ENCODE measurements around the gene HDAC4. TPM values are rescaled to one million over a fixed set of nuclear protein-coding genes. Genes with fewer than 3 reads are reported as not detected.

The HDAC4 gene
- total RNA-seq, 4 donors from 2014 or later, result 68.0 to 123 (median 86.5) TPM

- no peaks in the 10 kb centered on the region for H3K27me3 ChIP-seq
- no peak overlapping the region for H3K4me3 ChIP-seq
- TF ChIP-seq POLR2A (IDR thresholded peaks at IDR 0.05), result no peak
- no peak for TF ChIP-seq CTCF (IDR thresholded peaks at IDR 0.05)
- no peak for TF ChIP-seq EP300 (IDR thresholded peaks at IDR 0.05)
- H3K9me3 ChIP-seq, result peaks cover 0 to 17% (median 2%) of the 10 kb centered on the region in 4 donors
- 79 to 85% methylated on average over 8 of the region's 8 CpGs for WGBS, 2 donors
- no peak overlapping the region for H3K27ac ChIP-seq
- DNase-seq (ENCODE audit: low spot score in 2 of 2), result no peak
- H3K36me3 ChIP-seq, result peaks cover 0 to 95% (median 3%) of the 10 kb centered on the region in 3 donors
- H3K4me1 ChIP-seq, result no peaks in the 10 kb centered on the region
These were observed 342.1 kb downstream of the HDAC4 start for GRCh38 chr2:239058766-239059165.

- TF ChIP-seq POLR2A (IDR thresholded peaks at IDR 0.05), result no peak
- TF ChIP-seq EP300 (IDR thresholded peaks at IDR 0.05), result no peak
- TF ChIP-seq CTCF (IDR thresholded peaks at IDR 0.05), result no peak
- no peak overlapping the region for H3K4me3 ChIP-seq
- no peak for DNase-seq (ENCODE audit: low spot score in 2 of 2)
- H3K27ac ChIP-seq, result no peak overlapping the region
- peaks cover 0 to 96% (median 7%) of the 10 kb centered on the region in 3 donors for H3K36me3 ChIP-seq
- WGBS, 2 donors, result 65 to 67% methylated on average over 2 of the region's 2 CpGs
- H3K4me1 ChIP-seq, result no peaks in the 10 kb centered on the region
- no peaks in the 10 kb centered on the region for H3K27me3 ChIP-seq
- H3K9me3 ChIP-seq, result peaks cover 0 to 17% (median 2%) of the 10 kb centered on the region in 4 donors
These were observed 343.3 kb downstream of the HDAC4 start for GRCh38 chr2:239057533-239057932.

GRCh38 chr2:239056611-239057010 lies 344.2 kb downstream of the HDAC4 start:
- H3K27me3 ChIP-seq, result no peaks in the 10 kb centered on the region
- 95 to 96% methylated on average over 10 of the region's 10 CpGs for WGBS, 2 donors
- peaks cover 0 to 17% (median 2%) of the 10 kb centered on the region in 4 donors for H3K9me3 ChIP-seq
- no peaks in the 10 kb centered on the region for H3K4me1 ChIP-seq
- peaks cover 0 to 99% (median 7%) of the 10 kb centered on the region in 3 donors for H3K36me3 ChIP-seq
- H3K4me3 ChIP-seq, result no peak overlapping the region
- TF ChIP-seq POLR2A (IDR thresholded peaks at IDR 0.05), result no peak
- no peak for TF ChIP-seq CTCF (IDR thresholded peaks at IDR 0.05)
- TF ChIP-seq EP300 (IDR thresholded peaks at IDR 0.05), result no peak
- H3K27ac ChIP-seq, result no peak overlapping the region
- no peak for DNase-seq (ENCODE audit: low spot score in 2 of 2)

DNA sequence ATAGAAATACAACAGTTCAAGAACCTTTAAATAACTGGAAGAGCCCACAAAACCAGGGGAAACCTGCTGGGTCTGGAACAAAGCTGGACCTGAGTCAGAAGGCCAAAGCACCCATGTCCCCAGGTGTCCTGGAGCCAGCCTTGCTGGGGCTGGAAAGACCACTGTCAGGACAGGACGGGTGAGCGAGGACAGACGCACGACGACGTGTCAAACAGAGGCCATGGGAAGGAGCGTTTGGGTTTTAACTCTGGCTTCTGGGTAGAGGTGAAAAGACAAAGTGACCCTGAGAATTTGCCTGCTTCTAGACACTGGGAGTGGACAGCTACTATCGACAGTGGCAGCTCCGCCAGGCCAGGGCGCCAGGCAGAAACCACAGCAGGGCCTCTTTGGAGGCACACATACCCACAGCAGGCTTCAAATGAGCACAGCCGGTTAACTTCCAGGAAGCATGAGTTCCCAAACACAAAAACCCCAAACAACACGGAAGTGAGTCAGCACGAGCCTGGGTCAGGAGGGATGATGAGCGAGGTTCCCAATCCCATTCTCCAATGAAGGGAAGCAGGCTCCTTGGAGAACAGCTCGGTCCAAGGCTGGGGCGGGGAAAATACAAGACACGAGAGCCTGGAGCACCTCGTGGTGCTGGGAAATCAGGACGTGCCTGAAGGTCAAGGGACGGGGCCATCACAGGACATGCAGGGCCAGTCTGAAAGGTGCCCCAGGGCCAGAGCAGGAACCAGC lies 344.9 kb downstream of the HDAC4 start:
- Histone ChIP-seq H3K4me1 (no peaks in the 10 kb centered on the region), H3K4me3 (no peak overlapping the region), H3K27me3 (no peaks in the 10 kb centered on the region), H3K27ac (no peak overlapping the region), H3K9me3 (peaks cover 0 to 21% (median 2%) of the 10 kb centered on the region in 4 donors), H3K36me3 (peaks cover 0 to 99% (median 7%) of the 10 kb centered on the region in 3 donors)
- TF ChIP-seq EP300 (IDR thresholded peaks at IDR 0.05) (no peak), POLR2A (IDR thresholded peaks at IDR 0.05) (no peak), CTCF (IDR thresholded peaks at IDR 0.05) (no peak)
- DNase-seq (ENCODE audit: low spot score in 2 of 2), result no peak
- WGBS, 2 donors, result 88 to 93% methylated on average over 20 of the region's 20 CpGs

DNA sequence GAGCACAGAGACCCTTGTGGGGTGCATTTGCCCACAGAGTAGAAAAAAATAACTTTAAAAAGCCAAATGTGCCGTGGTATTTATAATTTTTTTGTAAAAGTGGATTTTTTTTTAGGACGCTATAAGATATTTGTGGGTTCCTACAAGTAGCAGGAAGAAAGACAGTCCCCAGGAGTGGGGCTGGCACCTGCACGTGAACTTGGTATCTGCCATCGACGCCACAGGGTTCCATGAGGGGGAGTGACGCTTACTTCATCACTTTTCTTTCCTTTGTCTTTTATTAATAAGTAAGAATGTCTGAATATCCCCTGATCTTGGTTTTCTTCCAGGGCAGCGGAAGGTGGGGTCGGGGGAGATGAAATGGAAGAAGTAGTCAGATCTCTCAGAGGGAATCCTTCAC lies 345.9 kb downstream of the HDAC4 start:
- H3K27me3 ChIP-seq, result no peaks in the 10 kb centered on the region
- H3K27ac ChIP-seq, result no peak overlapping the region
- no peak overlapping the region for H3K4me3 ChIP-seq
- no peak for DNase-seq (ENCODE audit: low spot score in 2 of 2)
- TF ChIP-seq EP300 (IDR thresholded peaks at IDR 0.05) (no peak), CTCF (IDR thresholded peaks at IDR 0.05) (no peak), POLR2A (IDR thresholded peaks at IDR 0.05) (no peak)
- peaks cover 0 to 31% (median 2%) of the 10 kb centered on the region in 4 donors for H3K9me3 ChIP-seq
- H3K4me1 ChIP-seq, result no peaks in the 10 kb centered on the region
- WGBS, 2 donors, result 93 to 96% methylated on average over 8 of the region's 8 CpGs
- H3K36me3 ChIP-seq, result peaks cover 0 to 99% (median 7%) of the 10 kb centered on the region in 3 donors

Data from tibial nerve (tissue), 4 donors.